B cell (primary cell): ENCODE data around the gene ABCC3.

Experiments
- EZH2 ChIP-seq: IDR thresholded peaks from 2 replicates; pipeline ENCODE4 v1.6.1; 2012; ENCODE audit warnings: borderline replicate concordance, low read depth, mild to moderate bottlenecking, moderate library complexity, low read length; ENCODE audit not compliant: insufficient read depth, poor library complexity, severe bottlenecking
- TF ChIP-seq, protein P1 (sequence below): fragments of 200-600 bp; IDR thresholded peaks from one replicate; pipeline ENCODE4 v1.8.0; 2022; ENCODE audit warnings: antibody characterized with exemption, mild to moderate bottlenecking

DNA sequence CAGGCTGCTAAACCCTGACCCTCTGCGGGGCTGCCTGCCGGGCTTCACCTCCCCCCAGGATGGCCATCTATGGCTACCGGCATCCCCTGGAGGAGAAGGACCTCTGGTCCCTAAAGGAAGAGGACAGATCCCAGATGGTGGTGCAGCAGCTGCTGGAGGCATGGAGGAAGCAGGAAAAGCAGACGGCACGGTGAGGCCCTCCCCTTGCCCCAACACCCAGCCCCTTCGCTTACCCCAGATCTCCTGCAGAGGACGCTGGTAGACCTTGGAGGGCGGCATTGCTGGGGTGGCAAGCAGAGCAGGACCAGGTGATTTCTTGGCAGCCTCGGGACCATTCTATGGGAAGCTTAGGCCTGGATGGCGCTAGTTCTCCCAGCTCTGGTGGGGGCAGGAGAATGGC lies 24.5 kb downstream of the ABCC3 start:
- TF ChIP-seq, protein P1, sequence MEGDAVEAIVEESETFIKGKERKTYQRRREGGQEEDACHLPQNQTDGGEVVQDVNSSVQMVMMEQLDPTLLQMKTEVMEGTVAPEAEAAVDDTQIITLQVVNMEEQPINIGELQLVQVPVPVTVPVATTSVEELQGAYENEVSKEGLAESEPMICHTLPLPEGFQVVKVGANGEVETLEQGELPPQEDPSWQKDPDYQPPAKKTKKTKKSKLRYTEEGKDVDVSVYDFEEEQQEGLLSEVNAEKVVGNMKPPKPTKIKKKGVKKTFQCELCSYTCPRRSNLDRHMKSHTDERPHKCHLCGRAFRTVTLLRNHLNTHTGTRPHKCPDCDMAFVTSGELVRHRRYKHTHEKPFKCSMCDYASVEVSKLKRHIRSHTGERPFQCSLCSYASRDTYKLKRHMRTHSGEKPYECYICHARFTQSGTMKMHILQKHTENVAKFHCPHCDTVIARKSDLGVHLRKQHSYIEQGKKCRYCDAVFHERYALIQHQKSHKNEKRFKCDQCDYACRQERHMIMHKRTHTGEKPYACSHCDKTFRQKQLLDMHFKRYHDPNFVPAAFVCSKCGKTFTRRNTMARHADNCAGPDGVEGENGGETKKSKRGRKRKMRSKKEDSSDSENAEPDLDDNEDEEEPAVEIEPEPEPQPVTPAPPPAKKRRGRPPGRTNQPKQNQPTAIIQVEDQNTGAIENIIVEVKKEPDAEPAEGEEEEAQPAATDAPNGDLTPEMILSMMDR, result no peak
- no peak for TF ChIP-seq EZH2
